ENCODE results near the gene TAMALIN.

DNA sequence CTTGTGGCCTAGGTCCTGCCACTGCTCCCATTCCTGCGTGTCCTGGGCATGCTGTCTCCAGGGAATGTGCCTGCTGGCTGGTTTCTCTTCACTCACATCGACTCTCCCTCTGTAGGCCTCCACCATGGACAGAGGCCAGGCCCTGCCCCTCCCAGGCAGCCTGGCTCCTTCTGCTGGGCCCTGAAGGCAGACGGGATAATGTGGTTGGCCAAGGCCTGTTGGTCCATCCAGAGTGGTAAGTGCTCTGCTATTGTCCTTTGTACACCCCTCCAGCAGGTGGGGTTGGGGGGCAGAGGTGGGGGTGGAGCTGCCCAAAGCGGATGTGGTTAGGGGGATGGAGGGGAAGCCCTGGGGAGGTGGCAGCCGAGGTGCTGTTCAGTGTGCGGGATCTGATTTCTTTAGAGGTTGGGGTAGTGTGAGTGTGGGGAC, 35.0 kb downstream of the TAMALIN start:
- TF ChIP-seq, protein P1, sequence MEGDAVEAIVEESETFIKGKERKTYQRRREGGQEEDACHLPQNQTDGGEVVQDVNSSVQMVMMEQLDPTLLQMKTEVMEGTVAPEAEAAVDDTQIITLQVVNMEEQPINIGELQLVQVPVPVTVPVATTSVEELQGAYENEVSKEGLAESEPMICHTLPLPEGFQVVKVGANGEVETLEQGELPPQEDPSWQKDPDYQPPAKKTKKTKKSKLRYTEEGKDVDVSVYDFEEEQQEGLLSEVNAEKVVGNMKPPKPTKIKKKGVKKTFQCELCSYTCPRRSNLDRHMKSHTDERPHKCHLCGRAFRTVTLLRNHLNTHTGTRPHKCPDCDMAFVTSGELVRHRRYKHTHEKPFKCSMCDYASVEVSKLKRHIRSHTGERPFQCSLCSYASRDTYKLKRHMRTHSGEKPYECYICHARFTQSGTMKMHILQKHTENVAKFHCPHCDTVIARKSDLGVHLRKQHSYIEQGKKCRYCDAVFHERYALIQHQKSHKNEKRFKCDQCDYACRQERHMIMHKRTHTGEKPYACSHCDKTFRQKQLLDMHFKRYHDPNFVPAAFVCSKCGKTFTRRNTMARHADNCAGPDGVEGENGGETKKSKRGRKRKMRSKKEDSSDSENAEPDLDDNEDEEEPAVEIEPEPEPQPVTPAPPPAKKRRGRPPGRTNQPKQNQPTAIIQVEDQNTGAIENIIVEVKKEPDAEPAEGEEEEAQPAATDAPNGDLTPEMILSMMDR (IDR thresholded peaks at IDR 0.05): no peak
- TF ChIP-seq POLR2A (IDR thresholded peaks at IDR 0.05): no peak

All from adrenal gland (tissue), 5 donors.